Neural progenitor cell (in vitro differentiated cells): ENCODE results near the gene TBC1D26. TPM values are rescaled to one million over a fixed set of nuclear protein-coding genes. Genes with fewer than 3 reads are reported as not detected.

Experiments used
- DNase-seq: peaks from one replicate; pipeline ENCODE4 v3.0.0-alpha.2; 2016; ENCODE audit warnings: low spot score
- H2AFZ ChIP-seq: fragments of 200-600 bp; sonication (generic); replicated peaks from 2 replicates; pipeline ENCODE4 v1.6.1; 2016; ENCODE audit warnings: antibody characterized with exemption
- H3F3A ChIP-seq: fragments of 200-600 bp; sonication (generic); 2 replicates; pipeline ENCODE4 v1.6.1; 2016; ENCODE audit warnings: antibody characterized with exemption, low read depth
- H3K27ac ChIP-seq: fragments of 200-600 bp; sonication (generic); 2 replicates; pipeline ENCODE4 v1.5.1; 2016; ENCODE audit warnings: mild to moderate bottlenecking
- H3K27me3 ChIP-seq: fragments of 200-600 bp; sonication (generic); 2 replicates; pipeline ENCODE4 v1.6.1; 2016; ENCODE audit warnings: mild to moderate bottlenecking, moderate library complexity
- H3K36me3 ChIP-seq: fragments of 200-600 bp; sonication (generic); 2 replicates; pipeline ENCODE4 v1.5.1; 2016
- H3K4me1 ChIP-seq: fragments of 200-600 bp; sonication (generic); 2 replicates; pipeline ENCODE4 v1.6.1; 2016; ENCODE audit warnings: mixed run types
- H3K4me2 ChIP-seq: fragments of 200-600 bp; sonication (generic); 2 replicates; pipeline ENCODE4 v1.6.1; 2016
- H3K4me3 ChIP-seq: fragments of 200-600 bp; sonication (generic); 2 replicates; pipeline ENCODE4 v1.5.1; 2016
- H3K79me2 ChIP-seq: fragments of 200-600 bp; sonication (generic); 2 replicates; pipeline ENCODE4 v1.6.1; 2016; ENCODE audit warnings: low read depth
- H3K9ac ChIP-seq: fragments of 200-600 bp; sonication (generic); 2 replicates; pipeline ENCODE4 v1.6.1; 2016
- H3K9me3 ChIP-seq: fragments of 200-600 bp; sonication (generic); 2 replicates; pipeline ENCODE4 v1.5.1; 2016; ENCODE audit warnings: low read depth
- H4K20me1 ChIP-seq: fragments of 200-600 bp; sonication (generic); 2 replicates; pipeline ENCODE4 v1.6.1; 2016; ENCODE audit warnings: low read depth
- H3K27ac Mint-ChIP-seq: 3 replicates; pipeline ENCODE4 v1.8.0; 2021; ENCODE audit warnings: mixed read lengths
- H3K27me3 Mint-ChIP-seq: 2 replicates; pipeline ENCODE4 v1.8.0; 2022; ENCODE audit warnings: low read depth, mild to moderate bottlenecking, inconsistent platforms, moderate library complexity, mixed read lengths; ENCODE audit not compliant: insufficient read depth
- H3K36me3 Mint-ChIP-seq: 3 replicates; pipeline ENCODE4 v1.8.0; 2021; ENCODE audit warnings: mixed read lengths
- H3K4me1 Mint-ChIP-seq: 3 replicates; pipeline ENCODE4 v1.8.0; 2021; ENCODE audit warnings: mixed read lengths
- H3K4me3 Mint-ChIP-seq: 3 replicates; pipeline ENCODE4 v1.8.0; 2021; ENCODE audit warnings: mild to moderate bottlenecking, moderate library complexity, mixed read lengths
- H3K9me3 Mint-ChIP-seq: 3 replicates; pipeline ENCODE4 v1.8.0; 2020; ENCODE audit warnings: mixed read lengths
- EZH2 ChIP-seq: fragments of 200-600 bp; sonication (generic); IDR thresholded peaks from 2 replicates; pipeline ENCODE4 v1.6.1; 2017; ENCODE audit warnings: antibody characterized with exemption, mild to moderate bottlenecking, moderate library complexity
- EZH2phosphoT487 ChIP-seq: fragments of 200-600 bp; sonication (generic); IDR thresholded peaks from 2 replicates; pipeline ENCODE4 v1.6.1; 2017; ENCODE audit warnings: antibody characterized with exemption
- total RNA-seq: library from RNA; depleted of rRNA; stranded (reverse); fragments of >200 nt; gene quantifications from 2 replicates; pipeline ENCODE4 v1.2.3, GENCODE V29; 2015; ENCODE audit warnings: low replicate concordance
- TF ChIP-seq, protein P1 (sequence below): fragments of 200-600 bp; sonication (generic); IDR thresholded peaks from 2 replicates; pipeline ENCODE4 v1.5.1; 2017; ENCODE audit warnings: antibody characterized with exemption, mild to moderate bottlenecking

TBC1D26 gene
- total RNA-seq, 1 donor from 2014 or later: 0.58 TPM

DNA sequence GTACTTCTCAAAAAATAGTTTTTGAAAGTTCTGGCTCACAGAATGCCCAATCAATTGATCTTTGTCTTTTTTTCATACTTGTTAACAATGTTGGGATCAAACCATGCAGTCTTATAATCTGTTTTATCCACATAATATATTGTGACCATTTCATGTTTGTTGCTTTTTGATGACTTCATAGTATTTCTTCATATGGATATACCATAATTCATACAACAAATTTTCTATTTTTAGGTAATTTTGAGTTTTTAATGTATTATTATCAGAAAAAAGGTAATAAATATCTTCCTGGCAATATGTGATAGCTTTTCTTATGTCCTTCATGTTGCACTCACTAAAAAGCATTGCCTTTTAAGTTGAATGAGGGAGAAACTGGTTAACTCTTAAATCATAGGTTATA lies 44.8 kb downstream of the TBC1D26 start:
- H3K4me2 ChIP-seq: no peak overlapping the region
- no peaks in the 10 kb centered on the region for H3K27me3 ChIP-seq
- no peak for DNase-seq
- no peaks in the 10 kb centered on the region for H3F3A ChIP-seq
- H3K27ac Mint-ChIP-seq: no peak overlapping the region
- TF ChIP-seq EZH2phosphoT487 (no peak), EZH2 (no peak)
- TF ChIP-seq, protein P1, sequence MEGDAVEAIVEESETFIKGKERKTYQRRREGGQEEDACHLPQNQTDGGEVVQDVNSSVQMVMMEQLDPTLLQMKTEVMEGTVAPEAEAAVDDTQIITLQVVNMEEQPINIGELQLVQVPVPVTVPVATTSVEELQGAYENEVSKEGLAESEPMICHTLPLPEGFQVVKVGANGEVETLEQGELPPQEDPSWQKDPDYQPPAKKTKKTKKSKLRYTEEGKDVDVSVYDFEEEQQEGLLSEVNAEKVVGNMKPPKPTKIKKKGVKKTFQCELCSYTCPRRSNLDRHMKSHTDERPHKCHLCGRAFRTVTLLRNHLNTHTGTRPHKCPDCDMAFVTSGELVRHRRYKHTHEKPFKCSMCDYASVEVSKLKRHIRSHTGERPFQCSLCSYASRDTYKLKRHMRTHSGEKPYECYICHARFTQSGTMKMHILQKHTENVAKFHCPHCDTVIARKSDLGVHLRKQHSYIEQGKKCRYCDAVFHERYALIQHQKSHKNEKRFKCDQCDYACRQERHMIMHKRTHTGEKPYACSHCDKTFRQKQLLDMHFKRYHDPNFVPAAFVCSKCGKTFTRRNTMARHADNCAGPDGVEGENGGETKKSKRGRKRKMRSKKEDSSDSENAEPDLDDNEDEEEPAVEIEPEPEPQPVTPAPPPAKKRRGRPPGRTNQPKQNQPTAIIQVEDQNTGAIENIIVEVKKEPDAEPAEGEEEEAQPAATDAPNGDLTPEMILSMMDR: no peak
- H3K9ac ChIP-seq: no peak overlapping the region
- no peaks in the 10 kb centered on the region for H3K4me1 ChIP-seq
- H3K4me3 ChIP-seq: no peak overlapping the region
- H3K27ac ChIP-seq: no peak overlapping the region
- no peaks in the 10 kb centered on the region for H3K27me3 Mint-ChIP-seq
- H3K4me1 Mint-ChIP-seq: no peaks in the 10 kb centered on the region
- no peak overlapping the region for H3K4me3 Mint-ChIP-seq
- H4K20me1 ChIP-seq: no peaks in the 10 kb centered on the region
- H3K36me3 ChIP-seq: no peaks in the 10 kb centered on the region
- no peaks in the 10 kb centered on the region for H3K9me3 ChIP-seq
- H3K9me3 Mint-ChIP-seq: peaks cover 31% of the 10 kb centered on the region
- H2AFZ ChIP-seq: no peak overlapping the region
- H3K79me2 ChIP-seq: no peaks in the 10 kb centered on the region
- peaks cover 3% of the 10 kb centered on the region for H3K36me3 Mint-ChIP-seq

DNA sequence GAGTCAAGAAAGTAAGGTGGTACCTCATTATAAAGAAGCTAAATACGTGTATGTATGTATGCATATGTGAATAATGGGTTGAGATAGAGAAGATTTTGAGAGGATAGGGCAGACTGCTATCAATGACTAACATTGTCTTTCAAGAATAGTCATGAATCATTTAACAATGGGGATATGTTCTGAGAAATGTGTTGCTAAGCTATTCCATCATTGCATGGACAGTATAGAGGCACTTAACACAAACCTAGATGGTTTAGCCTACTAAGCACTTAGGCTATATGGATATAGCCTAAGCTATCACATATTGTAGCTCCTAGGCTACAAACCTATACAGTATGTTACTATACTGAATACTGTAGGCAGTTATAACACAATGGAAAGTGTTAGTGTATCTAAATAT lies 45.2 kb downstream of the TBC1D26 start:
- Mint-ChIP-seq H3K4me1 (no peaks in the 10 kb centered on the region), H3K4me3 (no peak overlapping the region), H3K27ac (no peak overlapping the region), H3K9me3 (peaks cover 32% of the 10 kb centered on the region), H3K36me3 (peaks cover 3% of the 10 kb centered on the region), H3K27me3 (no peaks in the 10 kb centered on the region)
- H3K4me1 ChIP-seq: no peaks in the 10 kb centered on the region
- H3K27me3 ChIP-seq: no peaks in the 10 kb centered on the region
- DNase-seq: no peak
- no peaks in the 10 kb centered on the region for H3F3A ChIP-seq
- no peaks in the 10 kb centered on the region for H3K9me3 ChIP-seq
- no peaks in the 10 kb centered on the region for H4K20me1 ChIP-seq
- H3K4me3 ChIP-seq: no peak overlapping the region
- H3K4me2 ChIP-seq: no peak overlapping the region
- no peaks in the 10 kb centered on the region for H3K36me3 ChIP-seq
- H3K79me2 ChIP-seq: no peaks in the 10 kb centered on the region
- no peak overlapping the region for H3K27ac ChIP-seq
- TF ChIP-seq, protein P1: no peak
- no peak for TF ChIP-seq EZH2phosphoT487
- TF ChIP-seq EZH2: no peak
- H3K9ac ChIP-seq: no peak overlapping the region
- no peak overlapping the region for H2AFZ ChIP-seq

DNA sequence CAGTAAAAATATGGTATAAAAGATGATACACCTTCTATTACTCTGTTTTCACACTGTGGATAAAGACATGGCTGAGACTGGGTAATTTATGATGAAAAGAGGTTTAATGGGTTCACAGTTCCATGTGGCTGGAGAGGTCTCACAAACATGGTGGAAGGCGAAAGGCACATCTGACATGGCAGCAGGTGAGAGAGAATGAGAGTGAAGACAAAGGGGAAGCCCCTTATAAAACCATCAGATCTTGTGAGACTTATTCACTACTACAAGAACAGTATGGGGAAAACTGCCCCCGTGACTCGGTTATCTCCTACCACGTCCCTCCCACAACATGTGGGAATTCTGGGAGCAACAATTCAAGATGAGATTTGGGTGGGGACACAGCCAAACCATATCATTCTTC lies 45.6 kb downstream of the TBC1D26 start:
- H2AFZ ChIP-seq: no peak overlapping the region
- no peaks in the 10 kb centered on the region for H3K4me1 Mint-ChIP-seq
- H3K27ac Mint-ChIP-seq: no peak overlapping the region
- no peak for DNase-seq
- no peaks in the 10 kb centered on the region for H3K27me3 Mint-ChIP-seq
- H3F3A ChIP-seq: no peaks in the 10 kb centered on the region
- H3K9ac ChIP-seq: no peak overlapping the region
- TF ChIP-seq EZH2phosphoT487 (no peak), EZH2 (no peak)
- TF ChIP-seq, protein P1: no peak
- H3K27ac ChIP-seq: no peak overlapping the region
- H3K79me2 ChIP-seq: no peaks in the 10 kb centered on the region
- no peaks in the 10 kb centered on the region for H4K20me1 ChIP-seq
- no peak overlapping the region for H3K4me3 Mint-ChIP-seq
- no peak overlapping the region for H3K4me2 ChIP-seq
- H3K36me3 Mint-ChIP-seq: peaks cover 3% of the 10 kb centered on the region
- no peak overlapping the region for H3K4me3 ChIP-seq
- H3K36me3 ChIP-seq: no peaks in the 10 kb centered on the region
- no peaks in the 10 kb centered on the region for H3K9me3 ChIP-seq
- H3K9me3 Mint-ChIP-seq: peaks cover 32% of the 10 kb centered on the region
- no peaks in the 10 kb centered on the region for H3K27me3 ChIP-seq
- H3K4me1 ChIP-seq: no peaks in the 10 kb centered on the region

DNA sequence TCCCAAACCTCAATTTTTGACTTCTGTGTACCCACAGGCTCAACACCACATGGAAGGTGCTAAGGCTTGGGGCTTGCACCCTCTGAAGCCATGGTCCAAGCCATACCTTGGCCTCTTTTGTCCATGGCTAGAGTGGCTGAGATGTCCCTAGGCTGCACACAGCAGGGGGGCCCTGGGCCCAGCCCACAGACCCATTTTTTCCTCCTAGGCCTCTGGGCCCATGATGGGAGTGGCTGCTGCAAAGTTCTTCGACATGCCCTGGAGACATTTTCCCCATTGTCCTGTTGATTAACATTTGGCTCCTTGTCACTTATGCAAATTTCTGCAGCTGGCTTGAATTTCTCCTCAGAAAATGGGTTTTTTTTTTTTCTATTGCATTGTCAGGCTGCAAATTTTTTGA lies 47.0 kb downstream of the TBC1D26 start:
- no peak overlapping the region for H3K4me2 ChIP-seq
- no peaks in the 10 kb centered on the region for H3K27me3 ChIP-seq
- no peak for DNase-seq
- H3K27me3 Mint-ChIP-seq: no peaks in the 10 kb centered on the region
- H3K4me1 ChIP-seq: no peaks in the 10 kb centered on the region
- H3K4me1 Mint-ChIP-seq: no peaks in the 10 kb centered on the region
- no peak for TF ChIP-seq EZH2phosphoT487
- TF ChIP-seq EZH2: no peak
- TF ChIP-seq, protein P1: no peak
- H3K79me2 ChIP-seq: no peaks in the 10 kb centered on the region
- peaks cover 32% of the 10 kb centered on the region for H3K9me3 Mint-ChIP-seq
- H3K27ac ChIP-seq: no peak overlapping the region
- H3K9me3 ChIP-seq: no peaks in the 10 kb centered on the region
- no peaks in the 10 kb centered on the region for H3K36me3 ChIP-seq
- H3K9ac ChIP-seq: no peak overlapping the region
- no peak overlapping the region for H3K27ac Mint-ChIP-seq
- H3K36me3 Mint-ChIP-seq: peaks cover 3% of the 10 kb centered on the region
- no peak overlapping the region for H3K4me3 ChIP-seq
- H4K20me1 ChIP-seq: no peaks in the 10 kb centered on the region
- no peak overlapping the region for H3K4me3 Mint-ChIP-seq
- H2AFZ ChIP-seq: no peak overlapping the region
- H3F3A ChIP-seq: no peaks in the 10 kb centered on the region
